GM23338 (cell line): Measurements from ENCODE around the gene GPR3. TPM values are rescaled to one million over a fixed set of nuclear protein-coding genes. Genes with fewer than 3 reads are reported as not detected.

ENCODE experiments used
- ATAC-seq: fragments of 200-7000 bp; cut with Tn5 transposase; 3 replicates; pipeline ENCODE4 v1.9.1; 2020
- DNase-seq: peaks from one replicate; pipeline ENCODE4 v3.0.0-alpha.2; 2015; ENCODE audit warnings: low spot score
- H2AFZ ChIP-seq: fragments of 200-600 bp; sonication (generic); 2 replicates; pipeline ENCODE4 v1.8.0; 2016; ENCODE audit warnings: antibody characterized with exemption, mild to moderate bottlenecking, moderate library complexity
- H3F3A ChIP-seq: fragments of 200-600 bp; sonication (generic); replicated peaks from 2 replicates; pipeline ENCODE4 v1.8.0; 2017; ENCODE audit warnings: antibody characterized with exemption, mixed run types, low read depth
- H3K27ac ChIP-seq: fragments of 200-600 bp; sonication (generic); 2 replicates; pipeline ENCODE4 v1.6.1; 2016; ENCODE audit warnings: low read depth
- H3K27me3 ChIP-seq: fragments of 200-600 bp; sonication (generic); 2 replicates; pipeline ENCODE4 v1.8.0; 2016; ENCODE audit warnings: mild to moderate bottlenecking, mixed run types, moderate library complexity; ENCODE audit not compliant: insufficient read depth
- H3K36me3 ChIP-seq: fragments of 200-600 bp; sonication (generic); 2 replicates; pipeline ENCODE4 v1.8.0; 2016; ENCODE audit warnings: mild to moderate bottlenecking; ENCODE audit not compliant: insufficient read depth
- H3K4me1 ChIP-seq: fragments of 200-600 bp; sonication (generic); 2 replicates; pipeline ENCODE4 v1.8.0; 2016; ENCODE audit warnings: mild to moderate bottlenecking, moderate library complexity; ENCODE audit not compliant: insufficient read depth
- H3K4me2 ChIP-seq: fragments of 200-600 bp; sonication (generic); 2 replicates; pipeline ENCODE4 v1.7.1; 2017; ENCODE audit warnings: mixed run types
- H3K4me3 ChIP-seq: fragments of 200-600 bp; sonication (generic); 2 replicates; pipeline ENCODE4 v1.6.1; 2016; ENCODE audit warnings: mixed run types
- H3K79me2 ChIP-seq: fragments of 200-600 bp; sonication (generic); replicated peaks from 2 replicates; pipeline ENCODE4 v1.8.0; 2017; ENCODE audit warnings: mild to moderate bottlenecking; ENCODE audit not compliant: insufficient read depth
- H3K9me2 ChIP-seq: fragments of 200-600 bp; sonication (generic); 2 replicates; pipeline ENCODE4 v1.8.0; 2017; ENCODE audit not compliant: insufficient read depth
- H4K20me1 ChIP-seq: fragments of 200-600 bp; sonication (generic); replicated peaks from 2 replicates; pipeline ENCODE4 v1.8.0; 2017; ENCODE audit warnings: mild to moderate bottlenecking; ENCODE audit not compliant: insufficient read depth
- H3K27ac Mint-ChIP-seq: 2 replicates; pipeline ENCODE4 v1.8.0; 2020; ENCODE audit warnings: inconsistent platforms, mild to moderate bottlenecking, moderate library complexity, mixed read lengths
- H3K27me3 Mint-ChIP-seq: 3 replicates; pipeline ENCODE4 v1.8.0; 2022; ENCODE audit warnings: low read depth, mild to moderate bottlenecking, moderate library complexity, mixed read lengths, inconsistent platforms; ENCODE audit not compliant: insufficient read depth, poor library complexity
- H3K36me3 Mint-ChIP-seq: 3 replicates; pipeline ENCODE4 v1.8.0; 2021; ENCODE audit warnings: low read depth, mild to moderate bottlenecking, inconsistent platforms, moderate library complexity, mixed read lengths
- H3K4me1 Mint-ChIP-seq: 3 replicates; pipeline ENCODE4 v1.8.0; 2020; ENCODE audit warnings: mild to moderate bottlenecking, inconsistent platforms, mixed read lengths
- H3K4me3 Mint-ChIP-seq: 3 replicates; pipeline ENCODE4 v1.8.0; 2021; ENCODE audit warnings: moderate library complexity, mild to moderate bottlenecking, inconsistent platforms, mixed read lengths
- H3K9me3 Mint-ChIP-seq: 3 replicates; pipeline ENCODE4 v1.8.0; 2020; ENCODE audit warnings: moderate library complexity, mild to moderate bottlenecking, inconsistent platforms, mixed read lengths
- CREB1 ChIP-seq: fragments of 250-450 bp; sonication (Bioruptor Pico); IDR thresholded peaks from 2 replicates; pipeline ENCODE4 v1.5.0; 2020; ENCODE audit warnings: low read depth, mild to moderate bottlenecking, moderate library complexity
- CTCF ChIP-seq, 2 experiments: fragments of 200-600 bp in 1 of 2; sonication (generic) in 1 of 2; conservative IDR thresholded peaks; 2 replicates each; pipeline versions ENCODE4 v1.5.1 to v1.6.1; 2016 to 2017; ENCODE audit warnings: antibody characterized with exemption in 2 of 2, low read depth in 2 of 2, mild to moderate bottlenecking in 2 of 2, moderate library complexity in 1 of 2
- ETS1 ChIP-seq: IDR thresholded peaks from 2 replicates; pipeline ENCODE4 v1.6.1; 2016; ENCODE audit warnings: antibody characterized with exemption
- EZH2 ChIP-seq: fragments of 200-600 bp; sonication (generic); IDR thresholded peaks from one replicate; pipeline ENCODE4 v1.8.0; 2017; ENCODE audit warnings: antibody characterized with exemption, mild to moderate bottlenecking, low read depth; ENCODE audit not compliant: unreplicated experiment
- EZH2phosphoT487 ChIP-seq: fragments of 200-600 bp; sonication (generic); IDR thresholded peaks from one replicate; pipeline ENCODE4 v1.8.1; 2018; ENCODE audit warnings: antibody characterized with exemption; ENCODE audit not compliant: unreplicated experiment
- JUNB ChIP-seq: IDR thresholded peaks from one replicate; pipeline ENCODE4 v1.6.1; 2016; ENCODE audit warnings: antibody characterized with exemption; ENCODE audit not compliant: unreplicated experiment
- NANOG ChIP-seq: IDR thresholded peaks from 2 replicates; pipeline ENCODE4 v1.6.1; 2016; ENCODE audit warnings: antibody characterized with exemption, borderline replicate concordance
- POLR2AphosphoS5 ChIP-seq: IDR thresholded peaks from 2 replicates; pipeline ENCODE4 v1.6.1; 2016; ENCODE audit warnings: antibody characterized with exemption, low read depth
- REST ChIP-seq: IDR thresholded peaks from one replicate; pipeline ENCODE4 v1.6.1; 2018; ENCODE audit warnings: antibody characterized with exemption; ENCODE audit not compliant: unreplicated experiment
- STAT1 ChIP-seq: IDR thresholded peaks from one replicate; pipeline ENCODE4 v1.6.1; 2016; ENCODE audit warnings: antibody characterized with exemption; ENCODE audit not compliant: unreplicated experiment
- ZNF331 ChIP-seq: fragments of 250-450 bp; sonication (Bioruptor Pico); IDR thresholded peaks from 2 replicates; pipeline ENCODE4 v1.5.0; 2020; ENCODE audit warnings: low read depth, mild to moderate bottlenecking, moderate library complexity
- ZNF462 ChIP-seq: fragments of 250-450 bp; sonication (Bioruptor Pico); IDR thresholded peaks from 2 replicates; pipeline ENCODE4 v1.5.0; 2020; ENCODE audit warnings: mild to moderate bottlenecking, moderate library complexity
- polyA plus RNA-seq: library from polyadenylated mRNA; unstranded; fragments of >200 nt; fragmentation: Nextera tagmentation; extraction: Ambion mirVana; gene quantifications from 2 replicates; pipeline ENCODE4 v1.2.1, GENCODE V29; 2016
- total RNA-seq: library from RNA; depleted of rRNA; stranded (reverse); fragments of >200 nt; shearing (Covaris generic); gene quantifications from 2 replicates; pipeline ENCODE4 v1.2.3, GENCODE V29; 2014

The GPR3 gene
- total and polyA plus RNA-seq, 2 experiments from 2014 or later, result 5.9 to 9.1 TPM

GRCh38 chr1:27381969-27382762, 10.3 kb upstream of the GPR3 start:
- Histone ChIP-seq H3F3A (no peaks in the 10 kb centered on the region), H3K36me3 (no peaks in the 10 kb centered on the region), H3K4me1 (peaks cover 3% of the 10 kb centered on the region; the same call in 1 of the 2 replicates), H3K27me3 (peaks cover 5% of the 10 kb centered on the region), H3K79me2 (no peaks in the 10 kb centered on the region), H2AFZ (no peak overlapping the region), H3K4me3 (no peak overlapping the region; the same call in 1 of the 2 replicates), H3K9me2 (no peaks in the 10 kb centered on the region), H3K4me2 (no peak overlapping the region), H3K27ac (no peak overlapping the region), H4K20me1 (no peaks in the 10 kb centered on the region)
- Mint-ChIP-seq H3K36me3 (no peaks in the 10 kb centered on the region), H3K4me3 (peak overlapping the region; percentile 66), H3K27ac (no peak overlapping the region), H3K4me1 (peaks cover 6% of the 10 kb centered on the region; the same call in 1 of the 3 replicates), H3K27me3 (peaks cover 14% of the 10 kb centered on the region), H3K9me3 (no peaks in the 10 kb centered on the region)
- no peak; the same call in 2 of the 3 replicates for ATAC-seq
- no peak for TF ChIP-seq ZNF331
- no peak for TF ChIP-seq EZH2phosphoT487
- TF ChIP-seq NANOG, result no peak
- no peak for TF ChIP-seq JUNB
- no peak for TF ChIP-seq REST
- TF ChIP-seq CREB1, result no peak
- TF ChIP-seq ETS1, result no peak
- no peak for TF ChIP-seq CTCF (conservative IDR thresholded peaks at IDR 0.05; ENCODE audit: low read depth in 2 of 2)
- TF ChIP-seq EZH2, result no peak
- no peak for TF ChIP-seq POLR2AphosphoS5
- no peak for TF ChIP-seq ZNF462 (CRISPR knock-in tag)
- TF ChIP-seq STAT1, result no peak
- no peak for DNase-seq
